ENCODE results near the gene DUS1L. TPM values are rescaled to one million over a fixed set of nuclear protein-coding genes. Genes with fewer than 3 reads are reported as not detected.
A peak's percentile ranks its signal among the peaks of the same experiment; 100 is the strongest.

DUS1L gene
- polyA plus RNA-seq (2013, experiment 1 of 2) = 35.4 TPM
- polyA plus RNA-seq (2013, experiment 2 of 2) = 32.5 TPM

- H2BK5ac ChIP-seq (ENCODE audit: low read length) = no peak within 1 kb of the TSS
- peak; percentile 50 for DNase-seq
- H3K4ac ChIP-seq (ENCODE audit: low read depth, low read length) = peak within 1 kb of the TSS; percentile 39
- peaks cover 2% of the 10 kb centered on the region for H3K36me3 ChIP-seq (ENCODE audit: control insufficient read depth, insufficient read depth, low read length)
- H3K27ac ChIP-seq (ENCODE audit: low read depth, low read length) = no peak within 1 kb of the TSS
- H2BK120ac ChIP-seq (ENCODE audit: low read depth, low read length) = no peak within 1 kb of the TSS
- no peaks in the 10 kb centered on the region for H3K27me3 ChIP-seq (ENCODE audit: insufficient read depth, low read length, poor library complexity)
- WGBS (ENCODE audit: extremely low coverage, insufficient coverage, low lambda C conversion rate) = no CpG with 5 or more reads among the region's 88 CpGs
- no peak within 1 kb of the TSS for H2AK5ac ChIP-seq (ENCODE audit: low read length)
- peaks cover 2% of the 10 kb centered on the region for H3K79me1 ChIP-seq (ENCODE audit: low read length)
- peak within 1 kb of the TSS; percentile 88 for H3K9ac ChIP-seq (ENCODE audit: low read length)
- no peaks in the 10 kb centered on the region for H3K4me1 ChIP-seq (ENCODE audit: control insufficient read depth, low read depth, low read length)
- peak within 1 kb of the TSS; percentile 1 for H3K18ac ChIP-seq (ENCODE audit: low read length)
- H3K79me2 ChIP-seq (ENCODE audit: control insufficient read depth, insufficient read depth, low read length) = no peaks in the 10 kb centered on the region
- H3K56ac ChIP-seq (ENCODE audit: low read length) = peak within 1 kb of the TSS; percentile 95
- H4K5ac ChIP-seq (ENCODE audit: low read length) = no peak within 1 kb of the TSS
- peak within 1 kb of the TSS; percentile 68 for H3K4me2 ChIP-seq (ENCODE audit: low read length)
- peak within 1 kb of the TSS; percentile 73 for H3K4me3 ChIP-seq (ENCODE audit: low read length)
- H2BK15ac ChIP-seq (replicated peaks; ENCODE audit: low read depth) = no peak within 1 kb of the TSS
- peak within 1 kb of the TSS; percentile 3 for H3K23ac ChIP-seq (ENCODE audit: low read length)
- peak within 1 kb of the TSS; percentile 90 for H4K8ac ChIP-seq (ENCODE audit: low read depth, low read length)
Measured at GRCh38 chr17:82065638-82066303, at the start of gene DUS1L. Gene DUS1L, minus strand, starts transcription at chr17:82065804. Its CDS starts 745 bp downstream, at chr17:82065059.

GRCh38 chr17:82114872-82115271 lies 49.3 kb upstream of the DUS1L start:
- Histone ChIP-seq H3K23ac (ENCODE audit: low read length) (no peak overlapping the region), H3K79me2 (ENCODE audit: control insufficient read depth, insufficient read depth, low read length) (no peaks in the 10 kb centered on the region), H3K4me3 (ENCODE audit: low read length) (no peak overlapping the region), H2BK120ac (ENCODE audit: low read depth, low read length) (no peak overlapping the region), H3K56ac (ENCODE audit: low read length) (no peak overlapping the region), H3K27me3 (ENCODE audit: insufficient read depth, low read length, poor library complexity) (no peaks in the 10 kb centered on the region), H4K8ac (ENCODE audit: low read depth, low read length) (no peak overlapping the region), H3K79me1 (ENCODE audit: low read length) (no peaks in the 10 kb centered on the region), H3K18ac (ENCODE audit: low read length) (no peak overlapping the region), H3K9ac (ENCODE audit: low read length) (no peak overlapping the region), H2BK15ac (replicated peaks; ENCODE audit: low read depth) (no peak overlapping the region), H3K4me1 (ENCODE audit: control insufficient read depth, low read depth, low read length) (peaks cover 13% of the 10 kb centered on the region), H2AK5ac (ENCODE audit: low read length) (no peak overlapping the region), H4K5ac (ENCODE audit: low read length) (no peak overlapping the region), H2BK5ac (ENCODE audit: low read length) (no peak overlapping the region), H3K27ac (ENCODE audit: low read depth, low read length) (no peak overlapping the region), H3K36me3 (ENCODE audit: control insufficient read depth, insufficient read depth, low read length) (no peaks in the 10 kb centered on the region), H3K4ac (ENCODE audit: low read depth, low read length) (no peak overlapping the region), H3K4me2 (ENCODE audit: low read length) (no peak overlapping the region)
- DNase-seq = no peak
- no CpG with 5 or more reads among the region's 9 CpGs for WGBS (ENCODE audit: extremely low coverage, insufficient coverage, low lambda C conversion rate)

GRCh38 chr17:82114447-82114846 lies 48.8 kb upstream of the DUS1L start:
- Histone ChIP-seq H3K4ac (ENCODE audit: low read depth, low read length) (no peak overlapping the region), H3K56ac (ENCODE audit: low read length) (no peak overlapping the region), H3K27ac (ENCODE audit: low read depth, low read length) (no peak overlapping the region), H3K79me1 (ENCODE audit: low read length) (no peaks in the 10 kb centered on the region), H2BK120ac (ENCODE audit: low read depth, low read length) (no peak overlapping the region), H3K79me2 (ENCODE audit: control insufficient read depth, insufficient read depth, low read length) (no peaks in the 10 kb centered on the region), H3K4me2 (ENCODE audit: low read length) (no peak overlapping the region), H3K4me3 (ENCODE audit: low read length) (no peak overlapping the region), H3K36me3 (ENCODE audit: control insufficient read depth, insufficient read depth, low read length) (no peaks in the 10 kb centered on the region), H4K8ac (ENCODE audit: low read depth, low read length) (no peak overlapping the region), H2AK5ac (ENCODE audit: low read length) (no peak overlapping the region), H3K18ac (ENCODE audit: low read length) (no peak overlapping the region), H2BK15ac (replicated peaks; ENCODE audit: low read depth) (no peak overlapping the region), H4K5ac (ENCODE audit: low read length) (no peak overlapping the region), H3K4me1 (ENCODE audit: control insufficient read depth, low read depth, low read length) (peaks cover 12% of the 10 kb centered on the region), H3K27me3 (ENCODE audit: insufficient read depth, low read length, poor library complexity) (no peaks in the 10 kb centered on the region), H3K23ac (ENCODE audit: low read length) (no peak overlapping the region), H3K9ac (ENCODE audit: low read length) (no peak overlapping the region), H2BK5ac (ENCODE audit: low read length) (no peak overlapping the region)
- no CpG with 5 or more reads among the region's 10 CpGs for whole genome bisulfite sequencing (ENCODE audit: extremely low coverage, insufficient coverage, low lambda C conversion rate)
- DNase-seq = no peak

- Histone ChIP-seq H2BK15ac (replicated peaks; ENCODE audit: low read depth) (no peak overlapping the region), H2AK5ac (ENCODE audit: low read length) (no peak overlapping the region), H3K27ac (ENCODE audit: low read depth, low read length) (no peak overlapping the region), H3K36me3 (ENCODE audit: control insufficient read depth, insufficient read depth, low read length) (no peaks in the 10 kb centered on the region), H3K4me2 (ENCODE audit: low read length) (no peak overlapping the region), H3K27me3 (ENCODE audit: insufficient read depth, low read length, poor library complexity) (no peaks in the 10 kb centered on the region), H2BK5ac (ENCODE audit: low read length) (no peak overlapping the region), H3K56ac (ENCODE audit: low read length) (no peak overlapping the region), H3K4me3 (ENCODE audit: low read length) (no peak overlapping the region), H3K79me2 (ENCODE audit: control insufficient read depth, insufficient read depth, low read length) (no peaks in the 10 kb centered on the region), H3K18ac (ENCODE audit: low read length) (no peak overlapping the region), H4K5ac (ENCODE audit: low read length) (no peak overlapping the region), H3K4ac (ENCODE audit: low read depth, low read length) (no peak overlapping the region), H3K9ac (ENCODE audit: low read length) (no peak overlapping the region), H2BK120ac (ENCODE audit: low read depth, low read length) (no peak overlapping the region), H3K79me1 (ENCODE audit: low read length) (no peaks in the 10 kb centered on the region), H3K4me1 (ENCODE audit: control insufficient read depth, low read depth, low read length) (peaks cover 10% of the 10 kb centered on the region), H3K23ac (ENCODE audit: low read length) (no peak overlapping the region), H4K8ac (ENCODE audit: low read depth, low read length) (no peak overlapping the region)
- WGBS (ENCODE audit: extremely low coverage, insufficient coverage, low lambda C conversion rate) = no CpG with 5 or more reads among the region's 13 CpGs
- DNase-seq = no peak
Measured at GRCh38 chr17:82113941-82114340, 48.3 kb upstream of the DUS1L start.

- H3K4me3 ChIP-seq (ENCODE audit: low read length) = no peak overlapping the region
- no peak overlapping the region for H4K8ac ChIP-seq (ENCODE audit: low read depth, low read length)
- H3K23ac ChIP-seq (ENCODE audit: low read length) = no peak overlapping the region
- H3K56ac ChIP-seq (ENCODE audit: low read length) = no peak overlapping the region
- no CpG with 5 or more reads among the region's 9 CpGs for WGBS (ENCODE audit: extremely low coverage, insufficient coverage, low lambda C conversion rate)
- H3K4me1 ChIP-seq (ENCODE audit: control insufficient read depth, low read depth, low read length) = peaks cover 8% of the 10 kb centered on the region
- H3K27ac ChIP-seq (ENCODE audit: low read depth, low read length) = no peak overlapping the region
- H3K36me3 ChIP-seq (ENCODE audit: control insufficient read depth, insufficient read depth, low read length) = no peaks in the 10 kb centered on the region
- H3K18ac ChIP-seq (ENCODE audit: low read length) = no peak overlapping the region
- no peak overlapping the region for H3K9ac ChIP-seq (ENCODE audit: low read length)
- no peak overlapping the region for H2AK5ac ChIP-seq (ENCODE audit: low read length)
- no peaks in the 10 kb centered on the region for H3K79me2 ChIP-seq (ENCODE audit: control insufficient read depth, insufficient read depth, low read length)
- no peak overlapping the region for H3K4me2 ChIP-seq (ENCODE audit: low read length)
- no peak overlapping the region for H2BK15ac ChIP-seq (replicated peaks; ENCODE audit: low read depth)
- no peak overlapping the region for H2BK5ac ChIP-seq (ENCODE audit: low read length)
- DNase-seq = no peak
- no peaks in the 10 kb centered on the region for H3K27me3 ChIP-seq (ENCODE audit: insufficient read depth, low read length, poor library complexity)
- no peaks in the 10 kb centered on the region for H3K79me1 ChIP-seq (ENCODE audit: low read length)
- H4K5ac ChIP-seq (ENCODE audit: low read length) = no peak overlapping the region
- no peak overlapping the region for H3K4ac ChIP-seq (ENCODE audit: low read depth, low read length)
- H2BK120ac ChIP-seq (ENCODE audit: low read depth, low read length) = no peak overlapping the region
Measured at GRCh38 chr17:82113422-82113821, 47.8 kb upstream of the DUS1L start.

- no peak overlapping the region for H3K4me2 ChIP-seq (ENCODE audit: low read length)
- H3K27ac ChIP-seq (ENCODE audit: low read depth, low read length) = no peak overlapping the region
- H3K79me1 ChIP-seq (ENCODE audit: low read length) = no peaks in the 10 kb centered on the region
- no peak overlapping the region for H2BK5ac ChIP-seq (ENCODE audit: low read length)
- no peaks in the 10 kb centered on the region for H3K79me2 ChIP-seq (ENCODE audit: control insufficient read depth, insufficient read depth, low read length)
- no peak overlapping the region for H2AK5ac ChIP-seq (ENCODE audit: low read length)
- H4K8ac ChIP-seq (ENCODE audit: low read depth, low read length) = no peak overlapping the region
- no peak overlapping the region for H2BK15ac ChIP-seq (replicated peaks; ENCODE audit: low read depth)
- no CpG with 5 or more reads among the region's 6 CpGs for WGBS (ENCODE audit: extremely low coverage, insufficient coverage, low lambda C conversion rate)
- H3K36me3 ChIP-seq (ENCODE audit: control insufficient read depth, insufficient read depth, low read length) = no peaks in the 10 kb centered on the region
- DNase-seq = no peak
- no peak overlapping the region for H3K9ac ChIP-seq (ENCODE audit: low read length)
- no peak overlapping the region for H2BK120ac ChIP-seq (ENCODE audit: low read depth, low read length)
- H3K4ac ChIP-seq (ENCODE audit: low read depth, low read length) = no peak overlapping the region
- H3K56ac ChIP-seq (ENCODE audit: low read length) = no peak overlapping the region
- H3K18ac ChIP-seq (ENCODE audit: low read length) = no peak overlapping the region
- no peak overlapping the region for H3K4me3 ChIP-seq (ENCODE audit: low read length)
- H3K23ac ChIP-seq (ENCODE audit: low read length) = no peak overlapping the region
- no peaks in the 10 kb centered on the region for H3K27me3 ChIP-seq (ENCODE audit: insufficient read depth, low read length, poor library complexity)
- no peak overlapping the region for H4K5ac ChIP-seq (ENCODE audit: low read length)
- H3K4me1 ChIP-seq (ENCODE audit: control insufficient read depth, low read depth, low read length) = peaks cover 5% of the 10 kb centered on the region
Measured at GRCh38 chr17:82112914-82113311, 47.3 kb upstream of the DUS1L start.

All from mesendoderm (in vitro differentiated cells).